ENCODE measurements around the gene BCAR1. TPM values are rescaled to one million over a fixed set of nuclear protein-coding genes. Genes with fewer than 3 reads are reported as not detected.
"Not testable (repeated sequence)": the region's sequence is repeated elsewhere in the genome, so short reads cannot be mapped to it uniquely, and the experiment has no call there.

The BCAR1 gene
- 19.7 and 20.3 TPM in 2 replicates for total RNA-seq (2014; rRNA removed; shearing (Covaris generic))

GRCh38 chr16:75251280-75252048 lies at the start of gene BCAR1:
TSS of gene BCAR1 (minus strand) at chr16:75251624. CDS start at chr16:75251482, 142 bp downstream.
- DNase-seq (ENCODE audit: low read depth): peak; percentile 85

GRCh38 chr16:75298267-75298666 lies 46.8 kb upstream of the BCAR1 start:
- DNase-seq (ENCODE audit: low read depth): no peak

GRCh38 chr16:75296606-75297005 lies 45.2 kb upstream of the BCAR1 start:
- DNase-seq (ENCODE audit: low read depth): peak; percentile 61

- DNase-seq (ENCODE audit: low read depth): no peak
These were observed 43.5 kb upstream of the BCAR1 start for GRCh38 chr16:75294773-75295459.

- DNase-seq (ENCODE audit: low read depth): no peak
These were observed 42.3 kb upstream of the BCAR1 start for GRCh38 chr16:75293772-75294171.

GRCh38 chr16:75293173-75293572 lies 41.7 kb upstream of the BCAR1 start:
- DNase-seq (ENCODE audit: low read depth): no peak

- no peak for DNase-seq (ENCODE audit: low read depth)
These were observed 41.3 kb upstream of the BCAR1 start for GRCh38 chr16:75292691-75293090.

- peak; percentile 78 for DNase-seq (ENCODE audit: low read depth)
These were observed 37.8 kb upstream of the BCAR1 start for GRCh38 chr16:75289189-75289588.

- DNase-seq (ENCODE audit: low read depth): peak; percentile 71
These were observed 37.2 kb upstream of the BCAR1 start for GRCh38 chr16:75288596-75289120.

GRCh38 chr16:75288181-75288580 lies 36.8 kb upstream of the BCAR1 start:
- DNase-seq (ENCODE audit: low read depth): peak; percentile 87

GRCh38 chr16:75287708-75288107 lies 36.3 kb upstream of the BCAR1 start:
- DNase-seq (ENCODE audit: low read depth): peak; percentile 53

- no peak for DNase-seq (ENCODE audit: low read depth)
These were observed 35.0 kb upstream of the BCAR1 start for GRCh38 chr16:75286389-75286788.

GRCh38 chr16:75282466-75283281 lies 31.2 kb upstream of the BCAR1 start:
- DNase-seq (ENCODE audit: low read depth): peak; percentile 64

- DNase-seq (ENCODE audit: low read depth): no peak
These were observed 30.4 kb upstream of the BCAR1 start for GRCh38 chr16:75281826-75282225.

- not testable (repeated sequence) for DNase-seq (ENCODE audit: low read depth)
These were observed 29.6 kb upstream of the BCAR1 start for GRCh38 chr16:75281009-75281408.

- DNase-seq (ENCODE audit: low read depth): no peak
These were observed 28.9 kb upstream of the BCAR1 start for GRCh38 chr16:75280331-75280804.

GRCh38 chr16:75279305-75279704 lies 27.9 kb upstream of the BCAR1 start:
- DNase-seq (ENCODE audit: low read depth): no peak

- DNase-seq (ENCODE audit: low read depth): peak; percentile 38
These were observed 21.9 kb upstream of the BCAR1 start for GRCh38 chr16:75273054-75273925.

GRCh38 chr16:75272629-75273028 lies 21.2 kb upstream of the BCAR1 start:
- DNase-seq (ENCODE audit: low read depth): not testable (repeated sequence)

- DNase-seq (ENCODE audit: low read depth): no peak
These were observed 20.7 kb upstream of the BCAR1 start for GRCh38 chr16:75272097-75272551.

Measured in RPMI7951 (cell line).